ENCODE results near the gene PRAMEF33. TPM values are rescaled to one million over a fixed set of nuclear protein-coding genes. Genes with fewer than 3 reads are reported as not detected.
"Not testable (repeated sequence)": the region's sequence is repeated elsewhere in the genome, so short reads cannot be mapped to it uniquely, and the experiment has no call there.

Gene PRAMEF33
- not detected in 2 replicates for total RNA-seq
- long read RNA-seq: 0 reads

DNA sequence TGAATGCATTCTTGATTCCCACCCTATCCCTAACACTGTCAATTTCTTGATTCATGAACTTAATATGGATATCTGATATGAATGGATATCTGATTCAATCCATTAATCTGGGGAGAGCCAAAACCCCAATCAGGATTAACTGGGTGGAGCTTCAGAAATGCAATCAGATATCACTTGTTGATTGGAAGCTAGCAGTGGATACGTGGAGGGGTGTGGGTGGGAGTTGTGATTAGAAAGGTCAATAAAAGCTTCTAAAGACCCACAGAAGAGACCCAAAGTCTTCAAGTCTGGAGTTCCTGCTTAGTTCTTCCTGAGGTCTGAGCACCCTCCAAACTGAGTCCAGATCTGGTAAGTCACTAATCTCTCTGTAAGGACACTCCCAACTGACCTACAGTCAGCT, at the start of gene PRAMEF33:
PRAMEF33 (plus strand) TSS at position 301 of the 400 bp plus-strand sequence. CDS start 2,416 bp downstream, outside the sequence.
- H3K9me3 Mint-ChIP-seq (ENCODE audit: low read depth); H3K4me1 Mint-ChIP-seq (ENCODE audit: low read depth); H3K27me3 Mint-ChIP-seq; H3K27ac Mint-ChIP-seq; DNase-seq (ENCODE audit: low spot score, unreplicated experiment); H3K4me3 Mint-ChIP-seq (ENCODE audit: low read depth); H3K36me3 Mint-ChIP-seq (ENCODE audit: insufficient read depth): not testable (repeated sequence)

DNA sequence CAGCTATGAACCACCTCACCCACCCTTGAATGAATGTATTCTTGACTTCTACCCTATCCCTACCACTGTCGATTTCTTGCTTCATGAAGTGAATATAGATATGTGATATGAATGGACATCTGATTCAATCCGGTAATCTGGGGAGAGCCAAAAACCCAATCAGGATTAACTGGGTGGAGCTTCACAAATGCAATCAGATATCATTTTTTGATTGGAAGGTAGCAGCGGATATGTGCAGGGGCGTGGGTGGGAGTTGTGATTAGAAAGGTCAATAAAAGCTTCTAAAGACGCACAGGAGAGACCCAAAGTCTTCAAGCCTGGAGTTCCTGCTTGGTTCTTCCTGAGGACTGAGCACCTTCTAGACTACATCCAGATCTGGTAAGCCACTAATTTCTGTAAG, 49.4 kb upstream of the PRAMEF33 start, which contains the start of gene PRAMEF5:
PRAMEF5 (plus strand) TSS at position 301 of the 400 bp plus-strand sequence. CDS start 5,071 bp downstream, outside the sequence.
- not testable (repeated sequence) for DNase-seq (ENCODE audit: low spot score, unreplicated experiment); H3K27me3 Mint-ChIP-seq; H3K9me3 Mint-ChIP-seq (ENCODE audit: low read depth); H3K36me3 Mint-ChIP-seq (ENCODE audit: insufficient read depth); H3K27ac Mint-ChIP-seq; H3K4me1 Mint-ChIP-seq (ENCODE audit: low read depth); H3K4me3 Mint-ChIP-seq (ENCODE audit: low read depth)

GRCh38 chr1:13265124-13265523, 38.2 kb upstream of the PRAMEF33 start:
- not testable (repeated sequence) for H3K27me3 Mint-ChIP-seq; H3K9me3 Mint-ChIP-seq (ENCODE audit: low read depth); DNase-seq (ENCODE audit: low spot score, unreplicated experiment); H3K4me1 Mint-ChIP-seq (ENCODE audit: low read depth); H3K36me3 Mint-ChIP-seq (ENCODE audit: insufficient read depth); H3K27ac Mint-ChIP-seq; H3K4me3 Mint-ChIP-seq (ENCODE audit: low read depth)

DNA sequence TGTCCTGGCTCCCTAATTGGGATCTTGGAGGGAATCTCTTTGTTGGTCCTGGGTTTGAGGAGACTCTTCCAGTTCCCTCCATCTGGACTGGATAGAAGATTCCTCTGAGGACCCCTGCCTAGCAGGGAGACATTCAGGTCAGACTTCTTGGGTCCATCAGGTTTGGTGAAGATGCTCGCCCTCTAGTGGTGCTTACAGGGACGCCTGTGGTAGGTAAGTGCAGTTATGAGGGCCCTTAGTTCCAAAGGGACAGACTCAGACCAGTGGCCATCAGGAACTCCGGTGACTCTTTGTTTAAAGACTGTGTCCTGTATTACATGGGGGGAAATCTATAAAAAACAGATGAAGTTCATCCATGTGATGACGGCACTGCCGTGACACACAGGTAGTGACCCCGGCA, 26.3 kb upstream of the PRAMEF33 start:
- H3K9me3 Mint-ChIP-seq (ENCODE audit: low read depth); DNase-seq (ENCODE audit: low spot score, unreplicated experiment); H3K4me3 Mint-ChIP-seq (ENCODE audit: low read depth); H3K36me3 Mint-ChIP-seq (ENCODE audit: insufficient read depth); H3K27ac Mint-ChIP-seq; H3K27me3 Mint-ChIP-seq; H3K4me1 Mint-ChIP-seq (ENCODE audit: low read depth): not testable (repeated sequence)

- H3K4me1 Mint-ChIP-seq (ENCODE audit: low read depth): not testable (repeated sequence)
Measured at GRCh38 chr1:13279617-13280016, 23.7 kb upstream of the PRAMEF33 start.

DNA sequence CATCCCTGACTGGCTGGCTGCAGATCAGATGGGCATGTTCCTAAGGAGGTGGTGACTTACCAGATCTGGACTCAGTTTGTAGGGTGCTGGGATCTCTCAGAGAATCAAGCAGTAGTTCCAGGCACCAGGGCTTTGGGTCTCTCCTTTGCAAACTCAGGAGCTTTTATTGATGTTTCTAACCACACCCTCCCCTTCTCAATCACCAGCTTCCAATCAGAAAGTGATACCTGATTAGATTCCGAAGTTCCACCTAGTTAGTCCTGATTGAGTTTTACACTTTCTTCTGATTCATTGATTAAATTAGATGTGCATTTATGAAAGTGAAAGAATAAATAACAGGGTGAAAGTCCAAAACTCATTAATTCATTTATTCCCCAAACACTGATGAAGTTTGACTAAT, 18.3 kb upstream of the PRAMEF33 start, which contains the start of gene PRAMEF8:
PRAMEF8 (minus strand) TSS at position 101 of the 400 bp plus-strand sequence. CDS start 1,046 bp downstream, outside the sequence.
- H3K36me3 Mint-ChIP-seq (ENCODE audit: insufficient read depth); H3K4me1 Mint-ChIP-seq (ENCODE audit: low read depth); H3K27ac Mint-ChIP-seq; H3K27me3 Mint-ChIP-seq; DNase-seq (ENCODE audit: low spot score, unreplicated experiment); H3K4me3 Mint-ChIP-seq (ENCODE audit: low read depth); H3K9me3 Mint-ChIP-seq (ENCODE audit: low read depth): not testable (repeated sequence)

More at GRCh38 chr1:13279617-13280016, 23.7 kb upstream of the PRAMEF33 start:
- H3K4me3 Mint-ChIP-seq (ENCODE audit: low read depth); DNase-seq (ENCODE audit: low spot score, unreplicated experiment); H3K9me3 Mint-ChIP-seq (ENCODE audit: low read depth); H3K27ac Mint-ChIP-seq; H3K27me3 Mint-ChIP-seq; H3K36me3 Mint-ChIP-seq (ENCODE audit: insufficient read depth): not testable (repeated sequence)

GRCh38 chr1:13289030-13289429, 14.3 kb upstream of the PRAMEF33 start:
- not testable (repeated sequence) for DNase-seq (ENCODE audit: low spot score, unreplicated experiment); H3K9me3 Mint-ChIP-seq (ENCODE audit: low read depth); H3K4me1 Mint-ChIP-seq (ENCODE audit: low read depth); H3K36me3 Mint-ChIP-seq (ENCODE audit: insufficient read depth); H3K27me3 Mint-ChIP-seq; H3K4me3 Mint-ChIP-seq (ENCODE audit: low read depth); H3K27ac Mint-ChIP-seq

DNA sequence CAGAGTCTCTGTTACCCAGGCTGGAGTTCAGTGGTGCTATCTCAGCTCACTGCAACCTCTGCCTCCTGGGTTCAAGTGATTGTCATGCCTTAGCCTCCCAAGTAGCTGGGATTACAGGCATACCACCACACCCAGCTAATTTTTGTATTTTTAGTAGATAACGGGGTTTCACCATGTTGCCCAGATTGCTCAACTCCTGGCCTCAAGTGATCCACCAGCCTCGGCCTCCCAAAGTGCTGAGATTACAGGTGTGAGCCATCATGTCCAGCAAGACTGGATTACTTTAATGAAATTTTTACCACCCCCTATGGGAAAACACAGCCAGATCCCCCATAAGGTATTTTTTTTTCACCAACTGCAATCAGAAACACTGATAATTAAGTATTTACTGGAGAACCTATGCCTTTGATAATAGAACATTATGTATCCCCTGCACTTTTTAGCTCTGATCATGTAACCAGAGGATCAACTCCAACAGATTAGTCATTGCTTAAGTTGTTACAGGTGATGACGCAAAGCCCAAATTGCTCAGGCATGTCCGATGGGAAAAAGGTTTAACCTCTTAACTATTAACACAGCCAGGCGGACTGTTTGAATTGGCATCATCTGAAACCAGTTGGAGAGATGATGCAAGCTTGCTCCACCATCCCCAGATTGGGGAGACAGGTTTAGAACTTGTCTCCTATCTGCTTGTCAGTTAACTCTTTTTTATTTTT, 6.0 kb upstream of the PRAMEF33 start:
- not testable (repeated sequence) for H3K27ac Mint-ChIP-seq; H3K27me3 Mint-ChIP-seq; H3K36me3 Mint-ChIP-seq (ENCODE audit: insufficient read depth); H3K9me3 Mint-ChIP-seq (ENCODE audit: low read depth); H3K4me3 Mint-ChIP-seq (ENCODE audit: low read depth); DNase-seq (ENCODE audit: low spot score, unreplicated experiment); H3K4me1 Mint-ChIP-seq (ENCODE audit: low read depth)

DNA sequence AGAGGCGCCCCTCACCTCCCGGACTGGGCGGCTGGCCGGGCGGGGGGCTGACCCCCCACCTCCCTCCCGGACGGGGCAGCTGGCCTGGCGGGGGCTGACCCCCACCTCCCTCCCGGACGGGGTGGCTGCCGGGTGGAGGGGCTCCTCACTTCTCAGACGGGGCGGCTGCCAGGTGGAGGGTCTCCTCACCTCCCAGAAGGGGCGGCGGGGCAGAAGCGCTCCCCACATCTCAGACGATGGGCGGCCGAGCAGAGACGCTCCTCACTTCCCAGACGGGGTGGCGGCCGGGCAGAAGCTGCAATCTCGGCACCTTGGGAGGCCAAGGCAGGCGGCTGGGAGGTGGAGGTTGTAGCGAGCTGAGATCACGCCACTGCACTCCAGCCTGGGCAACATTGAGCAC, 4.6 kb upstream of the PRAMEF33 start:
- H3K36me3 Mint-ChIP-seq (ENCODE audit: insufficient read depth); H3K4me1 Mint-ChIP-seq (ENCODE audit: low read depth); H3K27me3 Mint-ChIP-seq: not testable (repeated sequence)

GRCh38 chr1:13302197-13302596, 1.1 kb upstream of the PRAMEF33 start:
- H3K36me3 Mint-ChIP-seq (ENCODE audit: insufficient read depth); H3K9me3 Mint-ChIP-seq (ENCODE audit: low read depth); H3K4me1 Mint-ChIP-seq (ENCODE audit: low read depth); DNase-seq (ENCODE audit: low spot score, unreplicated experiment); H3K4me3 Mint-ChIP-seq (ENCODE audit: low read depth); H3K27me3 Mint-ChIP-seq; H3K27ac Mint-ChIP-seq: not testable (repeated sequence)

More for the DNA sequence above, 4.6 kb upstream of the PRAMEF33 start:
- H3K27ac Mint-ChIP-seq; DNase-seq (ENCODE audit: low spot score, unreplicated experiment); H3K9me3 Mint-ChIP-seq (ENCODE audit: low read depth); H3K4me3 Mint-ChIP-seq (ENCODE audit: low read depth): not testable (repeated sequence)

DNA sequence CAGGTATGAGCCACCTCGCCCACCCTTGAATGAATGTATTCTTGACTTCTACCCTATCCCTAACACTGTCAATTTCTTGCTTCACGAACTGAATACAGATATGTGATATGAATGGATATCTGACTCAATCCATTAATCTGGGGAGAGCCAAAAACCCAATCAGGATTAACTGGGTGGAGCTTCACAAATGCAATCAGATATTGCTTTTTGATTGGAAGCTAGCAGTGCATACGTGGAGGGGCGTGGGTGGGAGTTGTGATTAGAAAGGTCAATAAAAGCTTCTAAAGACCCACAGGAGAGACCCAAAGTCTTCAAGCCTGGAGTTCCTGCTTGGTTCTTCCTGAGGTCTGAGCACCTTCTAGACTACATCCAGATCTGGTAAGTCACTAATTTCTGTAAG, 11.9 kb downstream of the PRAMEF33 start, which contains the start of gene PRAMEF15:
PRAMEF15 (plus strand) TSS at position 301 of the 400 bp plus-strand sequence. CDS start 2,827 bp downstream, outside the sequence.
- not testable (repeated sequence) for H3K27ac Mint-ChIP-seq; DNase-seq (ENCODE audit: low spot score, unreplicated experiment); H3K4me1 Mint-ChIP-seq (ENCODE audit: low read depth); H3K27me3 Mint-ChIP-seq; H3K36me3 Mint-ChIP-seq (ENCODE audit: insufficient read depth); H3K4me3 Mint-ChIP-seq (ENCODE audit: low read depth)
- peaks cover 15% of the 10 kb centered on the region for H3K9me3 Mint-ChIP-seq (ENCODE audit: low read depth)

DNA sequence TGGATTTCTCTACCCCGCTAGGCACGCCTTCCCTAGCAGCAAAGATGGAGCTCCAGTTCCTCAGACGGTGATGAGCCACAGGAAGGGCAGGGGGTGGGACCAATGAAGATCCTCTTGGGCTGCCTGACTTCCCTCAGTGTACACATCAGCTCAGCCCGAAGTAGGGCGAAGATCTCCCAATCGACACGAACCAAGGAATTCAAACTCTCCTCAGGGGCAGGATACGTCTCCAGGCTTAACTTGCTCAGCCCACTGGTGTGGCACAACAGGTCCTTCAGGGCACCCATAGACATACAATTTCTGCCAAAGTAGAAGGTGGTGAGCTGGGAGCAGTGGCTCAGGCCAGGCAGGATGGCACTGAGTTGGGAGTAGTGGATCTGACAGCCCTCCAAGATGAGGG, 39.2 kb downstream of the PRAMEF33 start:
- not testable (repeated sequence) for H3K4me1 Mint-ChIP-seq (ENCODE audit: low read depth); H3K36me3 Mint-ChIP-seq (ENCODE audit: insufficient read depth); DNase-seq (ENCODE audit: low spot score, unreplicated experiment); H3K27ac Mint-ChIP-seq; H3K27me3 Mint-ChIP-seq; H3K9me3 Mint-ChIP-seq (ENCODE audit: low read depth); H3K4me3 Mint-ChIP-seq (ENCODE audit: low read depth)

DNA sequence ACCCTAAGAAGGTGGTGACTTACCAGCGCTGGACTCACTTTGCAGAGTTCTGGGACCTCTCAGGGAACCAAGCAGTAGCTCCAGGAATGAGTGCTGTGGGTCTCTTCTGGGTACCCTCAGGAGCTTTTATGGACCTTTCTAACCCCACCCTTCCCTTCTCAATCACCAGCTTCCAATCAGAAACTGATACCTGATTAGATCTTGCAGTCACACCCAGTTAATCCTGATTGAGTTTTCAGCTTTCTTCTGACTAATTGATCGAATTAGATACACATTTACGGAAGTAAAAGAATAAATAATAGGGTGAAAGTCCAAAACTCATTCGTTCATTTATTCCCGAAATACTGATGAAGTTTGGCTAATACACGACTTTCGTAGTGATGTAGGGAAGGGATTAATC, 43.7 kb downstream of the PRAMEF33 start, which contains the start of gene PRAMEF14:
PRAMEF14 (minus strand) TSS at position 101 of the 400 bp plus-strand sequence. CDS start 1,820 bp downstream, outside the sequence.
- not testable (repeated sequence) for H3K36me3 Mint-ChIP-seq (ENCODE audit: insufficient read depth); DNase-seq (ENCODE audit: low spot score, unreplicated experiment); H3K9me3 Mint-ChIP-seq (ENCODE audit: low read depth); H3K27ac Mint-ChIP-seq; H3K4me3 Mint-ChIP-seq (ENCODE audit: low read depth); H3K4me1 Mint-ChIP-seq (ENCODE audit: low read depth); H3K27me3 Mint-ChIP-seq
